ENCODE results near the gene TRAPPC8. TPM values are rescaled to one million over a fixed set of nuclear protein-coding genes. Genes with fewer than 3 reads are reported as not detected.
A peak's percentile ranks its signal among the peaks of the same experiment; 100 is the strongest.

The TRAPPC8 gene
- total and polyA plus RNA-seq, 2 of the 13 experiments (the other 11 are each of a cell fraction or from before 2014, with no cell fraction given), result 34.6 to 50.8 TPM

- TF ChIP-seq TFE3 (CRISPR knock-in tag; IDR thresholded peaks at IDR 0.05), result peak; percentile 69
- TF ChIP-seq SAP130 (CRISPR knock-in tag; IDR thresholded peaks at IDR 0.05; ENCODE audit: low read depth), result 0 out of 2 replicates have a peak, but pooled peaks have one; percentile 24
- no peak for TF ChIP-seq HNRNPH1 (optimal IDR thresholded peaks at IDR 0.05; ENCODE audit: low read depth, low read length)
- TF ChIP-seq ZMYM4 (CRISPR knock-in tag; IDR thresholded peaks at IDR 0.05), result peak; percentile 32; the same call in 1 of the 2 replicates
- TF ChIP-seq SOX5 (CRISPR knock-in tag; IDR thresholded peaks at IDR 0.05; ENCODE audit: borderline replicate concordance), result peak; percentile 25; the same call in 1 of the 2 replicates
- no peak for TF ChIP-seq SPEN (CRISPR knock-in tag; IDR thresholded peaks at IDR 0.05; ENCODE audit: low read depth)
- peak; percentile 87 for TF ChIP-seq CEBPB (IDR thresholded peaks at IDR 0.05; ENCODE audit: borderline replicate concordance, low read depth, low read length)
- TF ChIP-seq ZNF614 (CRISPR knock-in tag; IDR thresholded peaks at IDR 0.05; ENCODE audit: borderline replicate concordance), result no peak
- TF ChIP-seq SOX6 (IDR thresholded peaks at IDR 0.05), result no peak
- TF ChIP-seq SOX6 (CRISPR knock-in tag; IDR thresholded peaks at IDR 0.05), result peak; percentile 56; the same call in 1 of the 2 replicates
- no peak for TF ChIP-seq LBX2 (CRISPR knock-in tag; IDR thresholded peaks at IDR 0.05; ENCODE audit: borderline replicate concordance)
- peak in 1 of 2 experiments; percentile 88; a peak in 2 of 4 replicates for TF ChIP-seq ATF4 (CRISPR knock-in tag; IDR thresholded peaks at IDR 0.05)
Observed at GRCh38 chr18:31954349-31954748, 11.4 kb upstream of the TRAPPC8 start (continued).
